ENCODE measurements around the gene GNB1.

GNB1 gene

GRCh38 chr1:1815606-1816281 lies 75.1 kb downstream of the GNB1 start:
- DNase-seq: no peak
- H2AFZ ChIP-seq (ENCODE audit: low read depth, low read length): no peak overlapping the region
- no peak overlapping the region for H2BK15ac ChIP-seq (ENCODE audit: low read depth, poor library complexity, severe bottlenecking)
- H3K18ac ChIP-seq (ENCODE audit: low read depth in 1 of 2, low read length in 2 of 2): no peak overlapping the region
- H3K4me2 ChIP-seq (ENCODE audit: low read length, poor library complexity, severe bottlenecking): no peak overlapping the region
- no peak overlapping the region for H3K4me3 ChIP-seq (ENCODE audit: insufficient read depth in 1 of 2, low read depth in 1 of 2, low read length in 2 of 2)
- H4K8ac ChIP-seq (ENCODE audit: low read length): peak overlapping the region; percentile 16
- 97% methylated on average over 13 of the region's 14 CpGs for WGBS
- no peak overlapping the region for H2BK12ac ChIP-seq (ENCODE audit: low read length in 2 of 2)
- H3K79me1 ChIP-seq (replicated peaks; ENCODE audit: low read length, poor library complexity, severe bottlenecking): peaks cover 17% of the 10 kb centered on the region
- H3K27me3 ChIP-seq (ENCODE audit: control insufficient read depth in 1 of 2, insufficient read depth in 1 of 2, low read length in 2 of 2): no peaks in the 10 kb centered on the region
- no peak overlapping the region for H2BK120ac ChIP-seq (ENCODE audit: low read depth, low read length)
- H4K91ac ChIP-seq (ENCODE audit: low read length): no peak overlapping the region
- H3K9me3 ChIP-seq (ENCODE audit: control insufficient read depth, low read length): no peaks in the 10 kb centered on the region
- no peak overlapping the region for H3K9ac ChIP-seq (ENCODE audit: low read length)
- peaks cover 56 to 75% of the 10 kb centered on the region in 2 experiments for H3K36me3 ChIP-seq (ENCODE audit: control insufficient read depth in 1 of 2, insufficient read depth in 2 of 2, low read depth in 1 of 2, low read length in 2 of 2)
- H2BK5ac ChIP-seq (ENCODE audit: low read depth, low read length, poor library complexity, severe bottlenecking): no peak overlapping the region
- H3K14ac ChIP-seq (ENCODE audit: low read length in 2 of 2): no peak overlapping the region
- H3K27ac ChIP-seq (ENCODE audit: low read length, poor library complexity, severe bottlenecking): no peak overlapping the region
- H2AK5ac ChIP-seq (ENCODE audit: low read length, severe bottlenecking): no peak overlapping the region
- H3K4me1 ChIP-seq (ENCODE audit: control insufficient read depth, insufficient read depth, low read depth, low read length): peaks cover 2% of the 10 kb centered on the region
- H3K4ac ChIP-seq (ENCODE audit: low read depth in 1 of 2, low read length in 2 of 2): no peak overlapping the region
- no peak overlapping the region for H3K23ac ChIP-seq (ENCODE audit: low read length in 2 of 2)

GRCh38 chr1:1809489-1809888 lies 81.4 kb downstream of the GNB1 start:
- H3K79me1 ChIP-seq (replicated peaks; ENCODE audit: low read length, poor library complexity, severe bottlenecking): peaks cover 11% of the 10 kb centered on the region
- no peak overlapping the region for H3K23ac ChIP-seq (ENCODE audit: low read length in 2 of 2)
- H3K4ac ChIP-seq (ENCODE audit: low read depth in 1 of 2, low read length in 2 of 2): no peak overlapping the region
- H2BK120ac ChIP-seq (ENCODE audit: low read depth, low read length): no peak overlapping the region
- no peak overlapping the region for H3K14ac ChIP-seq (ENCODE audit: low read length in 2 of 2)
- no peak overlapping the region for H3K4me2 ChIP-seq (ENCODE audit: low read length, poor library complexity, severe bottlenecking)
- H2BK12ac ChIP-seq (ENCODE audit: low read length in 2 of 2): no peak overlapping the region
- no peak overlapping the region for H2BK15ac ChIP-seq (ENCODE audit: low read depth, poor library complexity, severe bottlenecking)
- H3K27ac ChIP-seq (ENCODE audit: low read length, poor library complexity, severe bottlenecking): no peak overlapping the region
- H3K4me1 ChIP-seq (ENCODE audit: control insufficient read depth, insufficient read depth, low read depth, low read length): peaks cover 3% of the 10 kb centered on the region
- H3K18ac ChIP-seq (ENCODE audit: low read depth in 1 of 2, low read length in 2 of 2): no peak overlapping the region
- no peak overlapping the region for H2AK5ac ChIP-seq (ENCODE audit: low read length, severe bottlenecking)
- H3K4me3 ChIP-seq (ENCODE audit: insufficient read depth in 1 of 2, low read depth in 1 of 2, low read length in 2 of 2): no peak overlapping the region
- WGBS: 91% methylated on average over 6 of the region's 6 CpGs
- no peak overlapping the region for H2AFZ ChIP-seq (ENCODE audit: low read depth, low read length)
- peaks cover 67 to 69% of the 10 kb centered on the region in 2 experiments for H3K36me3 ChIP-seq (ENCODE audit: control insufficient read depth in 1 of 2, insufficient read depth in 2 of 2, low read depth in 1 of 2, low read length in 2 of 2)
- H3K9me3 ChIP-seq (ENCODE audit: control insufficient read depth, low read length): no peaks in the 10 kb centered on the region
- H4K91ac ChIP-seq (ENCODE audit: low read length): no peak overlapping the region
- no peaks in the 10 kb centered on the region for H3K27me3 ChIP-seq (ENCODE audit: control insufficient read depth in 1 of 2, insufficient read depth in 1 of 2, low read length in 2 of 2)
- H2BK5ac ChIP-seq (ENCODE audit: low read depth, low read length, poor library complexity, severe bottlenecking): no peak overlapping the region
- no peak overlapping the region for H3K9ac ChIP-seq (ENCODE audit: low read length)
- H4K8ac ChIP-seq (ENCODE audit: low read length): no peak overlapping the region
- no peak for DNase-seq

- H3K4me2 ChIP-seq (ENCODE audit: low read length, poor library complexity, severe bottlenecking): no peak overlapping the region
- no peak overlapping the region for H3K23ac ChIP-seq (ENCODE audit: low read length in 2 of 2)
- H3K27me3 ChIP-seq (ENCODE audit: control insufficient read depth in 1 of 2, insufficient read depth in 1 of 2, low read length in 2 of 2): no peaks in the 10 kb centered on the region
- H2AFZ ChIP-seq (ENCODE audit: low read depth, low read length): no peak overlapping the region
- H3K9ac ChIP-seq (ENCODE audit: low read length): no peak overlapping the region
- H2BK15ac ChIP-seq (ENCODE audit: low read depth, poor library complexity, severe bottlenecking): no peak overlapping the region
- H2BK12ac ChIP-seq (ENCODE audit: low read length in 2 of 2): no peak overlapping the region
- H2AK5ac ChIP-seq (ENCODE audit: low read length, severe bottlenecking): no peak overlapping the region
- peaks cover 4% of the 10 kb centered on the region for H3K4me1 ChIP-seq (ENCODE audit: control insufficient read depth, insufficient read depth, low read depth, low read length)
- no peak overlapping the region for H4K8ac ChIP-seq (ENCODE audit: low read length)
- H4K91ac ChIP-seq (ENCODE audit: low read length): no peak overlapping the region
- H3K79me1 ChIP-seq (replicated peaks; ENCODE audit: low read length, poor library complexity, severe bottlenecking): peaks cover 15% of the 10 kb centered on the region
- 96% methylated on average over 10 of the region's 10 CpGs for WGBS
- H3K18ac ChIP-seq (ENCODE audit: low read depth in 1 of 2, low read length in 2 of 2): no peak overlapping the region
- no peak overlapping the region for H3K14ac ChIP-seq (ENCODE audit: low read length in 2 of 2)
- no peak overlapping the region for H3K27ac ChIP-seq (ENCODE audit: low read length, poor library complexity, severe bottlenecking)
- no peak overlapping the region for H2BK5ac ChIP-seq (ENCODE audit: low read depth, low read length, poor library complexity, severe bottlenecking)
- no peak overlapping the region for H2BK120ac ChIP-seq (ENCODE audit: low read depth, low read length)
- H3K9me3 ChIP-seq (ENCODE audit: control insufficient read depth, low read length): no peaks in the 10 kb centered on the region
- H3K4me3 ChIP-seq (ENCODE audit: insufficient read depth in 1 of 2, low read depth in 1 of 2, low read length in 2 of 2): no peak overlapping the region
- H3K36me3 ChIP-seq (ENCODE audit: control insufficient read depth in 1 of 2, insufficient read depth in 2 of 2, low read depth in 1 of 2, low read length in 2 of 2): peaks cover 64 to 73% of the 10 kb centered on the region in 2 experiments
- H3K4ac ChIP-seq (ENCODE audit: low read depth in 1 of 2, low read length in 2 of 2): no peak overlapping the region
- DNase-seq: no peak
Measured at GRCh38 chr1:1808206-1808605, 82.7 kb downstream of the GNB1 start.

GRCh38 chr1:1806890-1807289 lies 84.0 kb downstream of the GNB1 start:
- H3K9me3 ChIP-seq (ENCODE audit: control insufficient read depth, low read length): no peaks in the 10 kb centered on the region
- no peak overlapping the region for H3K4ac ChIP-seq (ENCODE audit: low read depth in 1 of 2, low read length in 2 of 2)
- H3K4me2 ChIP-seq (ENCODE audit: low read length, poor library complexity, severe bottlenecking): no peak overlapping the region
- H2AFZ ChIP-seq (ENCODE audit: low read depth, low read length): no peak overlapping the region
- H2AK5ac ChIP-seq (ENCODE audit: low read length, severe bottlenecking): no peak overlapping the region
- no peak overlapping the region for H2BK12ac ChIP-seq (ENCODE audit: low read length in 2 of 2)
- peaks cover 15% of the 10 kb centered on the region for H3K79me1 ChIP-seq (replicated peaks; ENCODE audit: low read length, poor library complexity, severe bottlenecking)
- H3K9ac ChIP-seq (ENCODE audit: low read length): peak overlapping the region; percentile 57
- 95% methylated on average over 2 of the region's 2 CpGs for WGBS
- H3K36me3 ChIP-seq (ENCODE audit: control insufficient read depth in 1 of 2, insufficient read depth in 2 of 2, low read depth in 1 of 2, low read length in 2 of 2): peaks cover 65 to 67% of the 10 kb centered on the region in 2 experiments
- DNase-seq: peak; percentile 11
- H4K91ac ChIP-seq (ENCODE audit: low read length): no peak overlapping the region
- H3K27me3 ChIP-seq (ENCODE audit: control insufficient read depth in 1 of 2, insufficient read depth in 1 of 2, low read length in 2 of 2): no peaks in the 10 kb centered on the region
- no peak overlapping the region for H2BK15ac ChIP-seq (ENCODE audit: low read depth, poor library complexity, severe bottlenecking)
- H3K4me1 ChIP-seq (ENCODE audit: control insufficient read depth, insufficient read depth, low read depth, low read length): peaks cover 5% of the 10 kb centered on the region
- H2BK5ac ChIP-seq (ENCODE audit: low read depth, low read length, poor library complexity, severe bottlenecking): no peak overlapping the region
- H2BK120ac ChIP-seq (ENCODE audit: low read depth, low read length): no peak overlapping the region
- H3K4me3 ChIP-seq (ENCODE audit: insufficient read depth in 1 of 2, low read depth in 1 of 2, low read length in 2 of 2): no peak overlapping the region
- H4K8ac ChIP-seq (ENCODE audit: low read length): no peak overlapping the region
- no peak overlapping the region for H3K18ac ChIP-seq (ENCODE audit: low read depth in 1 of 2, low read length in 2 of 2)
- no peak overlapping the region for H3K14ac ChIP-seq (ENCODE audit: low read length in 2 of 2)
- H3K23ac ChIP-seq (ENCODE audit: low read length in 2 of 2): no peak overlapping the region
- peak overlapping the region; percentile 26 for H3K27ac ChIP-seq (ENCODE audit: low read length, poor library complexity, severe bottlenecking)
